HG02938 (cell line): ENCODE data around the gene RAB40B.
"Not testable (repeated sequence)": the region's sequence is repeated elsewhere in the genome, so short reads cannot be mapped to it uniquely, and the experiment has no call there.

ENCODE experiments used
- ATAC-seq: cut with Tn5 transposase; IDR thresholded peaks from one replicate; pipeline ENCODE4 v1.9.1; 2021; ENCODE audit warnings: mild to moderate bottlenecking, moderate library complexity; ENCODE audit not compliant: unreplicated experiment

RAB40B gene

GRCh38 chr17:82668631-82669099, 29.8 kb downstream of the RAB40B start:
- ATAC-seq: no peak

- no peak for ATAC-seq
Observed at GRCh38 chr17:82668024-82668630, 30.4 kb downstream of the RAB40B start.

- ATAC-seq: no peak
Observed at GRCh38 chr17:82667668-82668000, 30.9 kb downstream of the RAB40B start.

GRCh38 chr17:82666931-82667667, 31.4 kb downstream of the RAB40B start:
- ATAC-seq: no peak

- ATAC-seq: no peak
Observed at GRCh38 chr17:82665891-82666290, 32.6 kb downstream of the RAB40B start.

GRCh38 chr17:82665217-82665616, 33.3 kb downstream of the RAB40B start:
- no peak for ATAC-seq

- no peak for ATAC-seq
Observed at GRCh38 chr17:82664701-82665182, 33.8 kb downstream of the RAB40B start.

GRCh38 chr17:82664276-82664575, 34.3 kb downstream of the RAB40B start:
- ATAC-seq: no peak

- ATAC-seq: no peak
Observed at GRCh38 chr17:82663381-82664275, 34.9 kb downstream of the RAB40B start.

GRCh38 chr17:82662711-82663261, 35.7 kb downstream of the RAB40B start:
- ATAC-seq: no peak

GRCh38 chr17:82661717-82662683, 36.5 kb downstream of the RAB40B start:
- no peak for ATAC-seq

GRCh38 chr17:82659886-82660285, 38.6 kb downstream of the RAB40B start:
- ATAC-seq: no peak

GRCh38 chr17:82658796-82659452, 39.6 kb downstream of the RAB40B start:
- ATAC-seq: no peak

GRCh38 chr17:82658331-82658730, 40.2 kb downstream of the RAB40B start:
- no peak for ATAC-seq

GRCh38 chr17:82657926-82658325, 40.6 kb downstream of the RAB40B start:
- no peak for ATAC-seq

- ATAC-seq: no peak
Observed at GRCh38 chr17:82656266-82656665, 42.2 kb downstream of the RAB40B start.

- no peak for ATAC-seq
Observed at GRCh38 chr17:82655523-82655922, 43.0 kb downstream of the RAB40B start.

GRCh38 chr17:82655038-82655479, 43.4 kb downstream of the RAB40B start:
- no peak for ATAC-seq

- not testable (repeated sequence) for ATAC-seq
Observed at GRCh38 chr17:82654611-82655010, 43.9 kb downstream of the RAB40B start.
